Measurements from ENCODE around the gene NFIA. TPM values are rescaled to one million over a fixed set of nuclear protein-coding genes. Genes with fewer than 3 reads are reported as not detected.

NFIA gene
- total and polyA plus RNA-seq, 9 of the 15 experiments (the other 6 are each of a cell fraction or from before 2014, with no cell fraction given) = 5.3 to 24.9 (median 9.8) TPM

- TF ChIP-seq, protein P1, sequence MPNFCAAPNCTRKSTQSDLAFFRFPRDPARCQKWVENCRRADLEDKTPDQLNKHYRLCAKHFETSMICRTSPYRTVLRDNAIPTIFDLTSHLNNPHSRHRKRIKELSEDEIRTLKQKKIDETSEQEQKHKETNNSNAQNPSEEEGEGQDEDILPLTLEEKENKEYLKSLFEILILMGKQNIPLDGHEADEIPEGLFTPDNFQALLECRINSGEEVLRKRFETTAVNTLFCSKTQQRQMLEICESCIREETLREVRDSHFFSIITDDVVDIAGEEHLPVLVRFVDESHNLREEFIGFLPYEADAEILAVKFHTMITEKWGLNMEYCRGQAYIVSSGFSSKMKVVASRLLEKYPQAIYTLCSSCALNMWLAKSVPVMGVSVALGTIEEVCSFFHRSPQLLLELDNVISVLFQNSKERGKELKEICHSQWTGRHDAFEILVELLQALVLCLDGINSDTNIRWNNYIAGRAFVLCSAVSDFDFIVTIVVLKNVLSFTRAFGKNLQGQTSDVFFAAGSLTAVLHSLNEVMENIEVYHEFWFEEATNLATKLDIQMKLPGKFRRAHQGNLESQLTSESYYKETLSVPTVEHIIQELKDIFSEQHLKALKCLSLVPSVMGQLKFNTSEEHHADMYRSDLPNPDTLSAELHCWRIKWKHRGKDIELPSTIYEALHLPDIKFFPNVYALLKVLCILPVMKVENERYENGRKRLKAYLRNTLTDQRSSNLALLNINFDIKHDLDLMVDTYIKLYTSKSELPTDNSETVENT (CRISPR knock-in tag; IDR thresholded peaks at IDR 0.05) = no peak
- TF ChIP-seq ARID1B (IDR thresholded peaks at IDR 0.05) (peak; percentile 59), SMARCA5 (IDR thresholded peaks at IDR 0.05) (0 out of 2 replicates have a peak, but pooled peaks have one; percentile 18), ZNF274 (IDR thresholded peaks at IDR 0.05; ENCODE audit: borderline replicate concordance, low read depth, low read length) (no peak), CSDE1 (IDR thresholded peaks at IDR 0.05) (no peak), PHB2 (IDR thresholded peaks at IDR 0.05; ENCODE audit: low read depth) (no peak), SREBF2 (CRISPR knock-in tag; IDR thresholded peaks at IDR 0.05) (no peak), KLF16 (IDR thresholded peaks at IDR 0.05) (no peak), ZBTB34 (CRISPR knock-in tag; IDR thresholded peaks at IDR 0.05) (no peak), FOSL1 (tag; conservative IDR thresholded peaks at IDR 0.05) (peak; percentile 69), TAL1 (IDR thresholded peaks at IDR 0.05) (no peak), SMARCE1 (IDR thresholded peaks at IDR 0.05) (peak; percentile 65; the same call in 1 of the 2 replicates), FOS (IDR thresholded peaks at IDR 0.05; ENCODE audit: extremely low read depth, insufficient read length) (no peak), L3MBTL2 (IDR thresholded peaks at IDR 0.05) (no peak), ZNF140 (CRISPR knock-in tag; IDR thresholded peaks at IDR 0.05) (no peak), E2F6 (IDR thresholded peaks at IDR 0.05; ENCODE audit: borderline replicate concordance in 1 of 2, extremely low read depth in 1 of 2, insufficient read depth in 1 of 2, insufficient read length in 1 of 2, low read depth in 1 of 2, low read length in 1 of 2, poor library complexity in 1 of 2, severe bottlenecking in 1 of 2) (no peak), TEAD4 (IDR thresholded peaks at IDR 0.05; ENCODE audit: low read length) (no peak), TEAD4 (CRISPR knock-in tag; IDR thresholded peaks at IDR 0.05; ENCODE audit: borderline replicate concordance) (no peak), ZNF444 (CRISPR knock-in tag; IDR thresholded peaks at IDR 0.05) (no peak), HNRNPL (IDR thresholded peaks at IDR 0.05; ENCODE audit: low read depth, low read length) (no peak), ELF1 (tag; IDR thresholded peaks at IDR 0.05) (0 out of 2 replicates have a peak, but pooled peaks have one; percentile 25), IFI16 (CRISPR knock-in tag; IDR thresholded peaks at IDR 0.05) (no peak), CREM (IDR thresholded peaks at IDR 0.05; ENCODE audit: low read depth) (no peak)
- TF ChIP-seq, protein P2, sequence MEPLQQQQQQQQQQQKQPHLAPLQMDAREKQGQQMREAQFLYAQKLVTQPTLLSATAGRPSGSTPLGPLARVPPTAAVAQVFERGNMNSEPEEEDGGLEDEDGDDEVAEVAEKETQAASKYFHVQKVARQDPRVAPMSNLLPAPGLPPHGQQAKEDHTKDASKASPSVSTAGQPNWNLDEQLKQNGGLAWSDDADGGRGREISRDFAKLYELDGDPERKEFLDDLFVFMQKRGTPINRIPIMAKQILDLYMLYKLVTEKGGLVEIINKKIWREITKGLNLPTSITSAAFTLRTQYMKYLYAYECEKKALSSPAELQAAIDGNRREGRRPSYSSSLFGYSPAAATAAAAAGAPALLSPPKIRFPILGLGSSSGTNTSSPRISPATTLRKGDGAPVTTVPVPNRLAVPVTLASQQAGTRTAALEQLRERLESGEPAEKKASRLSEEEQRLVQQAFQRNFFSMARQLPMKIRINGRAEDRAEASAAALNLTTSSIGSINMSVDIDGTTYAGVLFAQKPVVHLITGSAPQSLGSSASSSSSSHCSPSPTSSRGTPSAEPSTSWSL (CRISPR knock-in tag; IDR thresholded peaks at IDR 0.05; ENCODE audit: borderline replicate concordance) = no peak
Measured at GRCh38 chr1:61263905-61264824, 181.8 kb downstream of the NFIA start (continued).
